H9 (cell line): ENCODE data around the gene SYNGR4. TPM values are rescaled to one million over a fixed set of nuclear protein-coding genes. Genes with fewer than 3 reads are reported as not detected.

Source experiments
- DNase-seq: peaks from one replicate; pipeline ENCODE4 v3.0.0-alpha.2; 2017
- H2AFZ ChIP-seq: one replicate; pipeline ENCODE4 v1.6.1; 2013; ENCODE audit warnings: mild to moderate bottlenecking, low read length, control low read depth, moderate library complexity
- H2AK5ac ChIP-seq: 2 replicates; pipeline ENCODE4 v1.6.1; 2013; ENCODE audit warnings: low read length, control low read depth, mixed read lengths; ENCODE audit not compliant: insufficient read length
- H2BK120ac ChIP-seq: one replicate; pipeline ENCODE4 v1.6.1; 2013; ENCODE audit warnings: low read depth, mild to moderate bottlenecking, low read length, control low read depth, inconsistent platforms; ENCODE audit not compliant: poor library complexity, severe bottlenecking
- H2BK12ac ChIP-seq: 2 replicates; pipeline ENCODE4 v1.6.1; 2013; ENCODE audit warnings: low read length, control low read depth, mixed read lengths, low read depth; ENCODE audit not compliant: insufficient read length
- H2BK15ac ChIP-seq: 2 replicates; pipeline ENCODE4 v1.6.1; 2013; ENCODE audit warnings: low read depth, low read length, control low read depth
- H2BK20ac ChIP-seq: one replicate; pipeline ENCODE4 v1.6.1; 2013; ENCODE audit warnings: low read depth, mild to moderate bottlenecking, low read length, control low read depth, inconsistent platforms; ENCODE audit not compliant: poor library complexity, severe bottlenecking
- H2BK5ac ChIP-seq: 2 replicates; pipeline ENCODE4 v1.6.1; 2013; ENCODE audit warnings: low read length, control low read depth, mixed read lengths; ENCODE audit not compliant: insufficient read length
- H3K14ac ChIP-seq: 2 replicates; pipeline ENCODE4 v1.6.1; 2013; ENCODE audit warnings: low read length, control low read depth; ENCODE audit not compliant: insufficient read depth
- H3K18ac ChIP-seq: 2 replicates; pipeline ENCODE4 v1.6.1; 2013; ENCODE audit warnings: low read depth, mild to moderate bottlenecking, mixed read lengths, low read length, control low read depth; ENCODE audit not compliant: insufficient read length
- H3K23ac ChIP-seq: 2 replicates; pipeline ENCODE4 v1.6.1; 2013; ENCODE audit warnings: low read length, control low read depth, mixed read lengths, low read depth; ENCODE audit not compliant: insufficient read length
- H3K23me2 ChIP-seq: 2 replicates; pipeline ENCODE4 v1.6.1; 2013; ENCODE audit warnings: low read depth, mild to moderate bottlenecking, mixed read lengths, low read length, control low read depth; ENCODE audit not compliant: insufficient read length, poor library complexity, severe bottlenecking
- H3K27ac ChIP-seq: 2 replicates; pipeline ENCODE4 v1.5.1; 2013; ENCODE audit warnings: low read length, control low read depth, mixed read lengths, low read depth; ENCODE audit not compliant: insufficient read length
- H3K27me3 ChIP-seq: 2 replicates; pipeline ENCODE4 v1.6.1; 2013; ENCODE audit warnings: low read length, control low read depth, inconsistent platforms; ENCODE audit not compliant: insufficient read depth
- H3K4ac ChIP-seq: 2 replicates; pipeline ENCODE4 v1.6.1; 2013; ENCODE audit warnings: low read depth, mild to moderate bottlenecking, control low read depth, inconsistent platforms, low read length, moderate library complexity
- H3K4me1 ChIP-seq: 2 replicates; pipeline ENCODE4 v1.6.1; 2013; ENCODE audit warnings: low read length, control low read depth, inconsistent platforms; ENCODE audit not compliant: insufficient read depth
- H3K4me2 ChIP-seq: 2 replicates; pipeline ENCODE4 v1.6.1; 2013; ENCODE audit warnings: low read length, control low read depth, mixed read lengths; ENCODE audit not compliant: insufficient read length, insufficient read depth
- H3K56ac ChIP-seq: 2 replicates; pipeline ENCODE4 v1.6.1; 2013; ENCODE audit warnings: low read depth, mild to moderate bottlenecking, mixed read lengths, low read length, control low read depth; ENCODE audit not compliant: insufficient read length
- H3K79me1 ChIP-seq: 2 replicates; pipeline ENCODE4 v1.6.1; 2013; ENCODE audit warnings: low read depth, mild to moderate bottlenecking, moderate library complexity, low read length, control low read depth, inconsistent platforms; ENCODE audit not compliant: insufficient read depth, poor library complexity, severe bottlenecking
- H3K79me2 ChIP-seq: 2 replicates; pipeline ENCODE4 v1.6.1; 2013; ENCODE audit warnings: low read length, control low read depth, inconsistent platforms; ENCODE audit not compliant: insufficient read depth
- H3K9ac ChIP-seq: 2 replicates; pipeline ENCODE4 v1.6.1; 2013; ENCODE audit warnings: low read length, control low read depth, mixed read lengths; ENCODE audit not compliant: insufficient read length; ENCODE audit errors: extremely low read depth
- H3K9me3 ChIP-seq: one replicate; pipeline ENCODE4 v1.6.1; 2013; ENCODE audit warnings: low read depth, low read length, inconsistent platforms; ENCODE audit not compliant: control insufficient read depth
- H3T11ph ChIP-seq: one replicate; pipeline ENCODE4 v1.6.1; 2013; ENCODE audit warnings: mild to moderate bottlenecking, low read length, control low read depth, inconsistent platforms
- H4K20me1 ChIP-seq: one replicate; pipeline ENCODE4 v1.6.1; 2013; ENCODE audit not compliant: control insufficient read depth, insufficient read length, insufficient read depth
- H4K5ac ChIP-seq: 2 replicates; pipeline ENCODE4 v1.6.1; 2013; ENCODE audit warnings: low read depth, mild to moderate bottlenecking, mixed read lengths, low read length, control low read depth; ENCODE audit not compliant: insufficient read length
- H4K8ac ChIP-seq: replicated peaks from 2 replicates; pipeline ENCODE4 v1.6.1; 2013; ENCODE audit warnings: low read length, control low read depth, mixed read lengths, low read depth; ENCODE audit not compliant: insufficient read length
- H4K91ac ChIP-seq: 2 replicates; pipeline ENCODE4 v1.6.1; 2013; ENCODE audit warnings: low read depth, mild to moderate bottlenecking, moderate library complexity, mixed read lengths, low read length, control low read depth; ENCODE audit not compliant: insufficient read length
- H3K27ac Mint-ChIP-seq, 3 experiments: 2 replicates in 2 of 3; 3 replicates in 1 of 3; pipeline ENCODE4 v1.8.0; 2020 to 2021; ENCODE audit warnings: mixed read lengths in 3 of 3, mild to moderate bottlenecking in 1 of 3, moderate library complexity in 1 of 3
- H3K27me3 Mint-ChIP-seq: 2 replicates; pipeline ENCODE4 v1.8.0; 2021; ENCODE audit warnings: low read depth, mild to moderate bottlenecking, moderate library complexity, mixed read lengths
- H3K36me3 Mint-ChIP-seq, 3 experiments: 2 replicates in 2 of 3; 3 replicates in 1 of 3; pipeline ENCODE4 v1.8.0; 2020 to 2021; ENCODE audit warnings: low read depth in 3 of 3, mixed read lengths in 3 of 3; ENCODE audit not compliant: insufficient read depth in 1 of 3
- H3K4me1 Mint-ChIP-seq, 2 experiments: 2 replicates each; pipeline ENCODE4 v1.8.0; 2020; ENCODE audit warnings: mixed read lengths in 2 of 2
- H3K4me3 Mint-ChIP-seq, 2 experiments: 2 replicates in 1 of 2; 3 replicates in 1 of 2; pipeline ENCODE4 v1.8.0; 2020 to 2021; ENCODE audit warnings: mild to moderate bottlenecking in 2 of 2, mixed read lengths in 2 of 2, moderate library complexity in 1 of 2
- H3K9me3 Mint-ChIP-seq, 2 experiments: 2 replicates in 1 of 2; 3 replicates in 1 of 2; pipeline ENCODE4 v1.8.0; 2020; ENCODE audit warnings: mild to moderate bottlenecking in 2 of 2, mixed read lengths in 2 of 2, moderate library complexity in 1 of 2
- CTCF ChIP-seq: fragments of 200-600 bp; sonication (generic); conservative IDR thresholded peaks from 3 replicates; pipeline ENCODE4 v1.8.0; 2021; ENCODE audit warnings: antibody characterized with exemption, mild to moderate bottlenecking
- WGBS: extraction: QIAGEN DNeasy Blood & Tissue Kit; methylation state at CpG from one replicate; pipeline ENCODE4 v1.1.7; 2013; ENCODE audit warnings: missing lambda C conversion rate, low lambda C conversion rate, mixed read lengths; ENCODE audit not compliant: insufficient read length; ENCODE audit errors: extremely low coverage; 5-methylcytosine and 5-hydroxymethylcytosine counted together
- total RNA-seq: library from RNA; stranded (reverse); gene quantifications from 2 replicates; pipeline ENCODE4 v1.2.1, GENCODE V29; 2021

Gene SYNGR4
- total RNA-seq, 1 experiment from 2014 or later, result 0.31 TPM

GRCh38 chr19:48333467-48334384, 30.4 kb upstream of the SYNGR4 start:
- Histone ChIP-seq H3K14ac (no peak overlapping the region), H2BK15ac (no peak overlapping the region), H2BK20ac (no peak overlapping the region), H4K20me1 (no peaks in the 10 kb centered on the region), H3K4me1 (peaks cover 3% of the 10 kb centered on the region; the same call in 1 of the 2 replicates), H2BK5ac (no peak overlapping the region), H4K5ac (no peak overlapping the region), H3K79me1 (no peaks in the 10 kb centered on the region), H4K91ac (no peak overlapping the region), H3K56ac (no peak overlapping the region), H3K4ac (no peak overlapping the region), H2AK5ac (no peak overlapping the region), H2BK12ac (no peak overlapping the region), H3K9me3 (no peaks in the 10 kb centered on the region), H3K4me2 (peak overlapping the region; percentile 82), H3K23me2 (peaks cover 14% of the 10 kb centered on the region), H4K8ac (no peak overlapping the region), H2AFZ (no peak overlapping the region), H2BK120ac (no peak overlapping the region), H3T11ph (no peak overlapping the region), H3K27me3 (no peaks in the 10 kb centered on the region), H3K18ac (no peak overlapping the region), H3K23ac (no peak overlapping the region), H3K9ac (no peak overlapping the region), H3K27ac (no peak overlapping the region), H3K79me2 (no peaks in the 10 kb centered on the region)
- Mint-ChIP-seq H3K27me3 (peaks cover 12% of the 10 kb centered on the region), H3K27ac (peak overlapping the region; percentile 40 to 87 (median 74); a peak in 6 of 7 replicates), H3K36me3 (peaks cover 0 to 3% (median 0%) of the 10 kb centered on the region in 3 experiments; a peak in 1 of 7 replicates), H3K4me3 (peak overlapping the region; percentile 65 to 81), H3K9me3 (no peaks in the 10 kb centered on the region; a peak in 1 of 5 replicates), H3K4me1 (peaks cover 28 to 33% of the 10 kb centered on the region in 2 experiments)
- peak; percentile 91 for TF ChIP-seq CTCF
- DNase-seq, result peak; percentile 95
- WGBS, result no CpG with 5 or more reads among the region's 54 CpGs
